T47D (cell line): ENCODE measurements around the gene SART3.

Source experiments
- DNase-seq, 2 experiments: peaks; one replicate each; pipeline versions ENCODE4 v3.0.0 to v3.0.0-alpha.2; 2011 to 2012; ENCODE audit warnings: low read depth in 1 of 2, low spot score in 1 of 2
- JUND ChIP-seq: IDR thresholded peaks from 2 replicates; pipeline ENCODE4 v1.6.1; 2012; ENCODE audit warnings: low read depth
- in situ Hi-C: cut with HindIII; loops from 2 replicates; pipeline ENCODE4 v1.10.0; 2016; ENCODE audit warnings: low sequenced_read_pairs, low pct_unique_long_range_greater_than_20kb

Gene SART3

DNA sequence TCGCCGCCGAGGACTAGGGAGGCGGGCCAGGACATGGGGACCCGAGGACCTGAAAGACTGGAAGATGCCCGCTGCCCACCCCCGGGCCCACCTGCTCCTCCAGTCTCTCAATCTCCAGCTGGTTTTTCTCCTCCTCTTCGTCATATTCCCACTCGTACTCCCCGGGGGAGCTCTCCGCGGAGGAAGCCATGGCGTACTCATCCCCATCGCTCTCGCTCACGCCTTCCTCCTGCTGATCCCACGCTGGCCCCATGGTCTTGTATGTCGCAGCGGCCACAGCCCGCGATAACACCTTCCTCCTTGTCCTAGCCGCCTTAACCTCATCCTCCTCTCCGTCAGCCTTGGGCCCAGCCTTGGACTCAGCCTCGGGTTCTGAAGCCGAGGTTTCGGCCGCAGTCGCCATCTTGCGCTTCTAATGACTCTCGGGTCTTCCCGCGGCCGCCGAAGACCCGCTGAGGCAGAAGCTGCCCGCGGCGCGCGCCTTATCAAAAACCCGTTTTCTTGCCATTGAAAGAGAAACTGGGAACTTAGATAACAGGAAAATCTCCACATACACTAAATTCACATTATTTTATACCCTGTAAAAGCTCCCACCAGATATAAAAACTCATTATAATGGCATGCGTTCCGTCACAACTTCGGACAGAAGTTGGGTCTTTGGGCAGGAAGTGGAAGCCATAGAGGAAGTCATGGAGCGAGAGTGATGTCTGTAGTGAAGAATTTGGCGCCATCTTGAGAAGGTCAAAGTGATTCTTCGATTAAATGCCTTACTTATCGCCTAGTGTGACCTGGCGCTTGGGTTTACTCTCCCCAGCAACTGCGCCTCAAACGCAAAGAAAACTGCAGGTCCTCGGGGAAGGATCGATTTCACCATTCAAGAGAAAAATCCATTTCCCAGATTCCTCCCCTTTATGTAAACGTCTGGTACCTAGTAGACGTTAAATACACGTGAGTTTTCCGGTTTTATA is at the start of gene SART3:
SART3 (minus strand) TSS at position 422 of the 968 bp plus-strand sequence; CDS start at position 403, 19 bp downstream.
- in situ Hi-C loops: no loop called here
- no peak for TF ChIP-seq JUND

DNA sequence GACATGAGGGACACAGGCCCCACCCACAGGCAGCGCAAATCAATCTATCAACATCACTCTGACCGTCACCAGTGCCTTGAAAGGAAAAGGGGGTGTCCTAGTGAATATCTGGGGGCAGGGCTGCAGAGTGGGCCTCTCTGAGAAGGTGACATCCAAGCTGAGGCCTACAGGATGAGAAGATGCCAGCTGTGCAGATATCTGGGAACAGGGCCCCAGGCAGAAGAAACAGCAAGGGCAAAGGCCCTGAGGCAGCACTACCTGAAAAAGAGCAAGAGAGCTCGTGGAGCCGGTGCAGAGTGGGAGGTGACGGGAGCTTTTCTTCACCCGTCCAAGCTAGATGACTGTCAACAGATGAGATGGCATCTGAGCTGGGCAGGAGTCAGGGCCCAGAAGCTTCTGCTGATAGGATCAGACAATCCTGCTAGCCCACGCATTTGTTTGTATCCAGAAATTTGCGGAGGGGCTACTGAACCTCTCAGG is 49.4 kb upstream of the SART3 start:
- DNase-seq: no peak
- TF ChIP-seq JUND: no peak
- in situ Hi-C loops: no loop called here

More for the DNA sequence above, at the start of gene SART3:
- peak; percentile 89 to 94 for DNase-seq

DNA sequence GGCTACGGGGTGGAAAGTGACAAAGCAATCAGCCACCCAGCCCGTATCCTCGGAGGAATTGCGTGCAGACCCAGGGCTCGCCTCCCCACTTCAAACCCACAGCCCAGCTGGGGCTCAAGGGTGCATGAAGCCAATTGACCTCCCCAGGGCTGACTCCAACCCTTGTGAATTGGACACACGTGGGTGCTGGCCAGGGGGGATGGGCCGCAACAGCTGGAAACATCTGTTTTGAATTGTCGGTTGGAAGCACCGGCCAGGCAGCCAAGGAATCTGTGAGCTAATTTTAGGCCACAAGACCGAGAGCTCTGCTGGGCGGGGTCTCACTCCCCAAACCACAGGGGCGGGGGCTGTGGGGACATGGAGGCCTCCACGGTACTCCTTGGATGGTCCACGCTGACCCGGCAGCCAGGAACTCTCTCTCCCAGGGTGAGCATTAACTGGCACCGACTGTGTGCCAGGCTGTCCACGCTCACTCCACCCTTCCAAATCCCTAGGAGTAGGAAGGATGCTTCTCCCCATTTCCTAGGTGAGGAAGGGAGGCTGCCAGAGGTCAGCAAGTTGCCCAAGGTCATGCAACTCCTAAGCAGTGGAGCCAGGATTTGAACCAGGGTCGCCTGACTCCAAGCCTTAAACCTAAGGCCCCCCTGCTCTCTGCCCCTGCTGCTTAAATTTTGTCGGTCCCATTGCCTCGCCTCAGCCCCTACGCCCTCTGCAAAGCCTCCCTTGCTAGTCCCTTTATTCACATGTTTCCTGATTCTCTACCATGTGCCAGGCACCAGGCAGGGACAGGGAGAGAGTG is 48.8 kb upstream of the SART3 start:
- in situ Hi-C loops: no loop called here
- TF ChIP-seq JUND: no peak
- DNase-seq: no peak

DNA sequence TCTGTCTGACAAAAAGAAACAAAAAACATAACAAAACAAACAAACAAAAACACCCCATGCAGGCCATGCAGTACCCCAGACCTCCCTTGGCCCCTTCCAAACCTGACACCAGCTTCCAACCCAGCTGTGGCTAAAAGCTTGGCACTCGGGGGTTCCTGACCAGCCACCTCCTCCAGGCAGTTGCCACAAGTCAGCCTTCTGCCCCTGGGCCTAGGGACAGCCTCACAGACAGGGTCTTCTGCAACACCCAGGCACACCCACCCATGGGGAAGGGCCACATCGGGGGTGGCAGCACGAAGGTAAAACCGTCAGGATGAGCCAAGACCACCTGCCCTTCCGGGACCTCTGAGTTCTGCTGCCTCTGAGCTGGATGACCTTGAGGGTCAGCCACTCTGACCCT is 47.6 kb upstream of the SART3 start:
- in situ Hi-C loops: no loop called here
- no peak for DNase-seq
- no peak for TF ChIP-seq JUND

- TF ChIP-seq JUND: no peak
- no peak for DNase-seq
- in situ Hi-C loops: no loop called here
Measured at GRCh38 chr12:108607981-108608600, 47.1 kb upstream of the SART3 start.

DNA sequence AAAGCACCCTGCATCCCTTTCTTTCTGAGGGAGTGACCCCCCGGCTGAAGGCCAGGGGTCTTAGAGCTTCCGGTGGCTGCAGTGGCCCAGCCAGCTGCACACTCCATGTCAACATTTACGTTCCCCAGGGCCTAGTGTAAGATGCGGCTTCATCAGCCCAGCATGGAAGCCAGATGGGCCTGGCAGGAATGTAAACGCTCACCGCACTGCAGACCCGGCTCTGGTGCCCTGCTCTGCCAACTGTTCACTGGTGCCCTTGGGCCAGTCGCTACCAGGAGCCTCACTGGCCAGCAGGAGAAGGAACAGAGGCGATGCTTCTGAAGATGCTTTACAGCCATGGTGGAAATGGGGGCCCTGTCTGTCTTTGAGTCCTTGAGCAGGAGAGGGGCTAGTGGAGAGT is 45.5 kb upstream of the SART3 start:
- no peak for DNase-seq
- in situ Hi-C loops: no loop called here
- TF ChIP-seq JUND: no peak

DNA sequence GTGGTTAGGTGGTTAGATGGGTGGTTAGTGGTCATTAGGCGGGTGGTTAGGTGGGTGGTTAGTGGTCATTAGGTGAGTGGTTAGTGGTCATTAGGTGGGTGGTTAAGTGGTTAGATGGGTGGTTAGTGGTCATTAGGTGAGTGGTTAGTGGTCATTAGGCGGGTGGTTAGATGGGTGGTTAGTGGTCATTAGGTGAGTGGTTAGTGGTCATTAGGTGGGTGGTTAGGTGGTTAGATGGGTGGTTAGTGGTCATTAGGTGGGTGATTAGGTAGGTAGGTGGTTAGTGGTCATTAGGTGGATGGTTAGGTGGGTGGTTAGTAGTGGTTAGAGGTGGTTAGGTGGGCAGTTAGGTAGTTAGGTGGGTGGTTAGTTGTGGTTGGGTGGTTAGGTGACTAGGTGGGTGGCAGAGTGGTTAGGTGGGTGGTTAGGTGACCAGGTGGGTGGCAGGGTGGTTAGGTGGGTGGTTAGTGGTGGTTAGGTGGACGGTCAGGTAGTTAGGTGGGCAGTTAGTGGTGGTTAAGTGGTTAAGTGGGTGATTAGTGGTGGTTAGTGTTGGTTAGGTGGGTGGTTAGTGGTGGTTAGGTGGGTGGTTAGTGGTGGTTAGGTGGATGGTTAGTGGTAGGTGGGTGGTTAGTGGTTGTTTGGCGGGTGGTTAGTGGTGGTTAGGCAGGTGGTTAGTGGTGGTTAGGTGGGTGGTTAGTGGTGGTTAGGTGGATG is 44.9 kb upstream of the SART3 start:
- DNase-seq: no peak
- TF ChIP-seq JUND: no peak
- in situ Hi-C loops: no loop called here

GRCh38 chr12:108605000-108605689 is 44.2 kb upstream of the SART3 start:
- in situ Hi-C loops: no loop called here
- no peak for TF ChIP-seq JUND

GRCh38 chr12:108604208-108604941 is 43.4 kb upstream of the SART3 start:
- no peak for DNase-seq
- no peak for TF ChIP-seq JUND
- in situ Hi-C loops: no loop called here

More at GRCh38 chr12:108605000-108605689, 44.2 kb upstream of the SART3 start:
- DNase-seq: no peak

- no peak for TF ChIP-seq JUND
- in situ Hi-C loops: no loop called here
- DNase-seq: no peak
Measured at GRCh38 chr12:108603743-108604142, 42.8 kb upstream of the SART3 start.

GRCh38 chr12:108602976-108603704 is 42.2 kb upstream of the SART3 start:
- DNase-seq: no peak
- no peak for TF ChIP-seq JUND
- in situ Hi-C loops: no loop called here
